K562 (cell line): ENCODE measurements around the gene GLT8D2. TPM values are rescaled to one million over a fixed set of nuclear protein-coding genes. Genes with fewer than 3 reads are reported as not detected.
A peak's percentile ranks its signal among the peaks of the same experiment; 100 is the strongest.

Experiments
- ATAC-seq: fragments of 200-7000 bp; cut with Tn5 transposase; 3 replicates; pipeline ENCODE4 v1.9.1; 2020; ENCODE audit warnings: moderate library complexity
- BruUV-seq: library from RNA; stranded (reverse); fragments of 400-500 nt; replicated peaks from 2 replicates; lab custom pipeline; 2021; lab: Mats Ljungman, UMichigan
- CTCF ChIA-PET: fragments of 300-600 bp; formaldehyde crosslinking; extraction: SDS; loops from one replicate; lab custom pipeline; 2021; ENCODE audit warnings: low intra/inter-chr PET ratio; lab: Yijun Ruan, JAX
- POLR2A ChIA-PET: fragments of 300-600, 350-650 bp; sonication (Branson Sonifier 250); formaldehyde crosslinking; extraction: SDS; loops from one replicate; lab custom pipeline; 2021; ENCODE audit warnings: antibody characterized with exemption, inconsistent platforms; lab: Yijun Ruan, JAX
- DNase-seq, 4 experiments: peaks; one replicate each; pipeline versions ENCODE4 v3.0.0 to v3.0.0-alpha.2; 2011 to 2018; ENCODE audit warnings: low spot score in 3 of 4, mixed read lengths in 3 of 4; ENCODE audit errors: extremely low read depth in 1 of 4
- FAIRE-seq: peaks from 2 replicates; lab custom pipeline; 2011; peaks lifted over from hg19 to GRCh38; lab: Jason Lieb, UNC
- H2AFZ ChIP-seq: 2 replicates; pipeline ENCODE4 v1.6.0; 2011; ENCODE audit warnings: low read depth, low read length, control low read depth, inconsistent platforms
- H3K27ac ChIP-seq: fragments of 200-600 bp; 3 replicates; pipeline ENCODE4 v1.8.0; 2011; ENCODE audit warnings: low read depth, mild to moderate bottlenecking, control low read depth, inconsistent platforms, low read length, moderate library complexity, mixed read lengths; ENCODE audit errors: extremely low read depth
- H3K27me3 ChIP-seq, 2 experiments: fragments of 300-600 bp in 1 of 2; 2 replicates in 1 of 2; 3 replicates in 1 of 2; pipeline versions ENCODE4 v1.6.0 to v1.8.0; 2011; ENCODE audit warnings: inconsistent platforms in 2 of 2, low read length in 2 of 2, mild to moderate bottlenecking in 1 of 2, mixed read lengths in 1 of 2, moderate library complexity in 1 of 2; ENCODE audit not compliant: control insufficient read depth in 2 of 2, insufficient read depth in 2 of 2
- H3K36me3 ChIP-seq: fragments of 300-600 bp; 3 replicates; pipeline ENCODE4 v1.8.0; 2011; ENCODE audit warnings: mild to moderate bottlenecking, low read length, inconsistent platforms; ENCODE audit not compliant: control insufficient read depth, insufficient read depth
- H3K4me1 ChIP-seq, 2 experiments: fragments of 200-600 bp in 1 of 2; replicated peaks in 1 of 2; 2 replicates in 1 of 2; 3 replicates in 1 of 2; pipeline versions ENCODE4 v1.5.1 to v1.8.0; 2011; ENCODE audit warnings: inconsistent platforms in 2 of 2, low read length in 2 of 2, mild to moderate bottlenecking in 1 of 2, mixed read lengths in 1 of 2, moderate library complexity in 1 of 2; ENCODE audit not compliant: control insufficient read depth in 2 of 2, insufficient read depth in 2 of 2
- H3K4me2 ChIP-seq: 2 replicates; pipeline ENCODE4 v1.6.1; 2011; ENCODE audit warnings: low read length, control low read depth, inconsistent platforms, mixed read lengths; ENCODE audit not compliant: insufficient read depth
- H3K4me3 ChIP-seq: fragments of 200-600 bp; sonication (generic), shearing (Covaris generic); 2 replicates; pipeline ENCODE4 v1.5.1; 2016; ENCODE audit warnings: control low read depth, inconsistent platforms
- H3K79me2 ChIP-seq: fragments of 200-600 bp; 3 replicates; pipeline ENCODE4 v1.8.0; 2011; ENCODE audit warnings: low read length, inconsistent platforms; ENCODE audit not compliant: control insufficient read depth, insufficient read depth
- H3K9ac ChIP-seq, 2 experiments: 2 replicates each; pipeline versions ENCODE4 v1.6.0 to v1.6.1; 2011; ENCODE audit warnings: low read depth in 2 of 2, low read length in 2 of 2, control low read depth in 1 of 2, inconsistent platforms in 1 of 2, mild to moderate bottlenecking in 1 of 2, mixed read lengths in 1 of 2; ENCODE audit not compliant: insufficient read depth in 1 of 2
- H3K9me1 ChIP-seq: one replicate; pipeline ENCODE4 v1.6.0; 2011; ENCODE audit warnings: inconsistent platforms, mild to moderate bottlenecking, low read length, moderate library complexity; ENCODE audit not compliant: control insufficient read depth, insufficient read depth
- H3K9me3 ChIP-seq: replicated peaks from 2 replicates; pipeline ENCODE4 v1.5.1; 2011; ENCODE audit warnings: low read depth, low read length, inconsistent platforms; ENCODE audit not compliant: control insufficient read depth, insufficient read depth
- H4K20me1 ChIP-seq: replicated peaks from 2 replicates; pipeline ENCODE4 v1.6.1; 2011; ENCODE audit warnings: low read length, inconsistent platforms, mixed read lengths; ENCODE audit not compliant: control insufficient read depth, insufficient read depth
- AFF1 ChIP-seq, 2 experiments: fragments of 450-650 bp; IDR thresholded peaks; 2 replicates each; pipeline ENCODE4 v1.6.1; 2018; ENCODE audit warnings: mild to moderate bottlenecking in 2 of 2, low read depth in 1 of 2; ENCODE audit not compliant: partially characterized antibody in 2 of 2
- CEBPB ChIP-seq: fragments of 450-650 bp; IDR thresholded peaks from 2 replicates; pipeline ENCODE4 v1.6.1; 2016; ENCODE audit warnings: missing genetic modification characterization, missing compliant biosample characterization
- ELF4 ChIP-seq: fragments of 450-650 bp; formaldehyde crosslinking; IDR thresholded peaks from 2 replicates; pipeline ENCODE4 v1.4.0; 2022; ENCODE audit warnings: missing genetic modification characterization
- ETV1 ChIP-seq: fragments of 450-650 bp; conservative IDR thresholded peaks from 2 replicates; pipeline ENCODE4 v1.6.1; 2016; ENCODE audit warnings: missing genetic modification characterization, control low read depth, low read depth, missing compliant biosample characterization
- NFXL1 ChIP-seq: fragments of 450-650 bp; formaldehyde crosslinking; IDR thresholded peaks from 2 replicates; pipeline ENCODE4 v1.4.0; 2021; ENCODE audit warnings: mild to moderate bottlenecking
- NKRF ChIP-seq: fragments of 450-650 bp; IDR thresholded peaks from 2 replicates; pipeline ENCODE4 v1.6.1; 2016; ENCODE audit warnings: borderline replicate concordance
- TBL1XR1 ChIP-seq, 2 experiments: IDR thresholded peaks; 2 replicates each; pipeline ENCODE4 v1.6.1; 2012; ENCODE audit warnings: improper control_type of control experiment in 2 of 2, low read length in 2 of 2, mild to moderate bottlenecking in 1 of 2
- ZNF175 ChIP-seq: fragments of 200-800 bp; sonication (Bioruptor generic); IDR thresholded peaks from 2 replicates; pipeline ENCODE4 v1.6.1; 2016; ENCODE audit warnings: low read depth, mild to moderate bottlenecking, missing genetic modification characterization, missing compliant biosample characterization
- ZNF512 ChIP-seq: IDR thresholded peaks from 2 replicates; pipeline ENCODE4 v1.6.1; 2016; ENCODE audit warnings: missing genetic modification characterization, missing compliant biosample characterization
- WGBS: fragments of 100-300 bp; shearing (Covaris generic); methylation state at CpG from one replicate; pipeline ENCODE4 v1.1.6; 2016; ENCODE audit warnings: low coverage, mixed read lengths; ENCODE audit not compliant: insufficient coverage; ENCODE audit errors: missing lambda C conversion rate; 5-methylcytosine and 5-hydroxymethylcytosine counted together
- in situ Hi-C: fragments of 300-500 bp; cut with MboI; formaldehyde crosslinking; loops from 4 replicates; pipeline ENCODE4 v1.15.0; 2018; ENCODE audit warnings: inconsistent platforms, mixed read lengths
- intact Hi-C: fragments of 100-400 bp; cut with micrococcal nuclease; formaldehyde crosslinking; loops from 2 replicates; pipeline ENCODE4 v1.14.2; 2022
- polyA plus RNA-seq, 8 experiments: library from polyadenylated mRNA; depleted of rRNA in 4 of 8; stranded (reverse) in 5 of 8; unstranded in 3 of 8; fragments of >200 nt; fragmentation: Nextera tagmentation in 2 of 8; fragmentation: Illumina TruSeq in 1 of 8; extraction: Ambion mirVana in 2 of 8; extraction: Trizol in 1 of 8; gene quantifications; 2 replicates each; pipeline versions ENCODE4 v1.2.1 to v1.2.3, GENCODE V29; 2011 to 2014; ENCODE audit warnings: inconsistent platforms in 1 of 8, missing spikeins in 1 of 8
- total RNA-seq, 7 experiments: library from RNA; depleted of rRNA in 6 of 7; stranded (reverse); fragments of >200 nt in 6 of 7; fragmentation: Illumina TruSeq in 2 of 7; extraction: Trizol in 2 of 7; gene quantifications; 2 replicates each; pipeline versions ENCODE4 v1.2.1 to v1.2.3, GENCODE V29; 2011 to 2021; ENCODE audit warnings: low replicate concordance in 1 of 7

The GLT8D2 gene
- total and polyA plus RNA-seq, 9 of the 15 experiments (the other 6 are each of a cell fraction or from before 2014, with no cell fraction given): 0.18 to 0.27 (median 0.18) TPM; not detected in 6

- no peak for TF ChIP-seq AFF1 (IDR thresholded peaks at IDR 0.05; ENCODE audit: low read depth in 1 of 2, partially characterized antibody in 2 of 2)
- no peak for TF ChIP-seq ZNF175 (CRISPR knock-in tag)
- no peak for TF ChIP-seq ETV1 (tag)
- no peak for TF ChIP-seq ELF4
- no peak for TF ChIP-seq TBL1XR1 (IDR thresholded peaks at IDR 0.05; ENCODE audit: low read length in 2 of 2)
- no peak for TF ChIP-seq NFXL1 (CRISPR knock-in tag)
Measured at GRCh38 chr12:104003596-104003995, 46.4 kb downstream of the GLT8D2 start (continued).

GRCh38 chr12:104002686-104003085, 47.3 kb downstream of the GLT8D2 start:
- FAIRE-seq (peak; percentile 54), DNase-seq (no peak), ATAC-seq (no peak)
- POLR2A ChIA-PET: no interaction called here
- Histone ChIP-seq H3K9ac (no peak overlapping the region), H3K4me1 (peaks cover 2 to 3% of the 10 kb centered on the region in 2 experiments; a peak in 1 of 5 replicates), H3K27ac (no peak overlapping the region), H3K79me2 (no peaks in the 10 kb centered on the region), H3K4me3 (no peak overlapping the region), H3K9me1 (no peaks in the 10 kb centered on the region), H3K4me2 (no peak overlapping the region), H3K9me3 (no peaks in the 10 kb centered on the region), H2AFZ (no peak overlapping the region), H3K27me3 (0 out of 5 replicates have a peak, but pooled peaks cover 0 to 6% of the 10 kb centered on the region in 2 experiments), H4K20me1 (no peaks in the 10 kb centered on the region), H3K36me3 (no peaks in the 10 kb centered on the region)
- intact Hi-C loops: no loop called here
- BruUV-seq: no TSS peak
- TF ChIP-seq NKRF (no peak), ZNF512 (tag) (peak; percentile 51), CEBPB (peak; percentile 41; the same call in 1 of the 2 replicates)
- 39% methylated on average over 3 of the region's 3 CpGs for WGBS
- in situ Hi-C loops: no loop called here
- CTCF ChIA-PET: no interaction called here
